A673 (cell line): Measurements from ENCODE around the gene B3GALT6.

Experiments
- EZH2 ChIP-seq: fragments of 200-600 bp; sonication (generic); IDR thresholded peaks from 2 replicates; pipeline ENCODE4 v1.6.1; 2017; ENCODE audit warnings: borderline replicate concordance, low read depth, mild to moderate bottlenecking, mixed read lengths, antibody characterized with exemption, low read length; ENCODE audit not compliant: poor library complexity, severe bottlenecking
- TF ChIP-seq, protein P1 (sequence below): fragments of 300-800, 200-600 bp; sonication (generic); conservative IDR thresholded peaks from 2 replicates; pipeline ENCODE4 v1.5.1; 2017; ENCODE audit warnings: low read depth, mild to moderate bottlenecking, antibody characterized with exemption, low read length, moderate library complexity, mixed read lengths

DNA sequence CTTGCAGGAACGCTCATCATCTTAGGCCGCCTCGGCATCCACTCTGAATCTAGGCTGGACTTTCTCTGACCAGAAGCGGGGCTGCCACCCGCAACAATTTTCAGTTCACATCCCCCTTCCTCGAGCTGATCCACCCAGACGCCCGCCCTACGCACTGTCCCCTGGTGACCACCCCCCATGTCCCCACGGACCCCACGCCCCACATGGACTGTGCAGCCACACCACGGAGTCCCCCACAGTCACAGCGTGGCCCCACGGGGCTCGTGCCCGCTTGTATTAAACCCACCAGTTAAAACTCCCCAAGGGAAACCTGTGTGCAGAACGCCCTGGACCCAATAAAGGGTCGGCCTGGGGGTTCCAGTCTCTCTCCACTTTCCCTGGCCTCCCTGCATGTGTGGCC is 27.5 kb downstream of the B3GALT6 start:
- TF ChIP-seq, protein P1, sequence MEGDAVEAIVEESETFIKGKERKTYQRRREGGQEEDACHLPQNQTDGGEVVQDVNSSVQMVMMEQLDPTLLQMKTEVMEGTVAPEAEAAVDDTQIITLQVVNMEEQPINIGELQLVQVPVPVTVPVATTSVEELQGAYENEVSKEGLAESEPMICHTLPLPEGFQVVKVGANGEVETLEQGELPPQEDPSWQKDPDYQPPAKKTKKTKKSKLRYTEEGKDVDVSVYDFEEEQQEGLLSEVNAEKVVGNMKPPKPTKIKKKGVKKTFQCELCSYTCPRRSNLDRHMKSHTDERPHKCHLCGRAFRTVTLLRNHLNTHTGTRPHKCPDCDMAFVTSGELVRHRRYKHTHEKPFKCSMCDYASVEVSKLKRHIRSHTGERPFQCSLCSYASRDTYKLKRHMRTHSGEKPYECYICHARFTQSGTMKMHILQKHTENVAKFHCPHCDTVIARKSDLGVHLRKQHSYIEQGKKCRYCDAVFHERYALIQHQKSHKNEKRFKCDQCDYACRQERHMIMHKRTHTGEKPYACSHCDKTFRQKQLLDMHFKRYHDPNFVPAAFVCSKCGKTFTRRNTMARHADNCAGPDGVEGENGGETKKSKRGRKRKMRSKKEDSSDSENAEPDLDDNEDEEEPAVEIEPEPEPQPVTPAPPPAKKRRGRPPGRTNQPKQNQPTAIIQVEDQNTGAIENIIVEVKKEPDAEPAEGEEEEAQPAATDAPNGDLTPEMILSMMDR: no peak
- TF ChIP-seq EZH2: no peak
